Left ventricle myocardium superior (tissue), 1 donor: ENCODE measurements around the gene VSIG1. TPM values are rescaled to one million over a fixed set of nuclear protein-coding genes. Genes with fewer than 3 reads are reported as not detected.

Experiments used
- ATAC-seq: fragments of 200-7000 bp; cut with Tn5 transposase; one replicate; pipeline ENCODE4 v1.9.1; 2020; ENCODE audit warnings: mild to moderate bottlenecking, moderate library complexity
- DNase-seq: peaks from one replicate; pipeline ENCODE4 v3.0.0-alpha.2; 2020
- intact Hi-C: fragments of 100-400 bp; cut with micrococcal nuclease; formaldehyde crosslinking; loops from one replicate; pipeline ENCODE4 v1.11.0; 2022
- long read RNA-seq: library from polyadenylated mRNA; unstranded; transcript quantifications from one replicate; pipeline ENCODE4 v2.0.0, GENCODE V29; 2021
- total RNA-seq: library from RNA; stranded (reverse); fragmentation: NEBNext Ultra II Directional; extraction: Animal tissue kit (Norgen Biotek cat#: 25700); gene quantifications from one replicate; pipeline ENCODE4 v1.2.1, GENCODE V29; 2021
- donor health status: DM: no; HTN: yes; CAD: no; lungs with severe emphysema.

The VSIG1 gene
- not detected for total RNA-seq
- long read RNA-seq: 0 reads

DNA sequence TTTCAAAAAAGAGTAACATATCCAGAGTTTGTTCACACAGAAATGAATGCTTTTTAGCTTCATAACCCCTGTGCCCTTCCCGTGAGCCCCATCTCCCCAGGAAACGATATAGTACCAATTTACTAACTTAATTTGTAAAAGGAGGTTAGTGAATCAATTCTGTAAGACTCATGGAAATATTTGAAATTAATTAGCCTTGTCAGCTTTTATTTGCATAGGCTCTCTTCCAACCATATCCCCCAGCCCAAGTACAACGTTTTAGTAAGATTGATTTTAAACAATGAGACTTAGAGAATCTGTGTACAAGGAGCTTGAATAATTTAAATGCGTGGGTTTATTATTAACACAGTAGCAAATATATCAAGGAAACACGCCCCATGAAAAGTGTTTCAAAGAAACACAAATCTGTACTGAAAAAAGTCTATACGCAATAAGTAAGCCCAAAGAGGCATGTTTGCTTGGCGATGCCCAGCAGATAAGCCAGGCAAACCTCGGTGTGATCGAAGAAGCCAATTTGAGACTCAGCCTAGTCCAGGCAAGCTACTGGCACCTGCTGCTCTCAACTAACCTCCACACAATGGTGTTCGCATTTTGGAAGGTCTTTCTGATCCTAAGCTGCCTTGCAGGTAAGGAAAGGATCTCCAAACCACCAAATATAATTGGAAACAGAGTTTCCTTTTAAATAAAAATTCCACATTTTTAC, at the start of gene VSIG1:
TSS of gene VSIG1 (plus strand) at position 512 of the 703 bp plus-strand sequence. CDS start at position 578, 66 bp downstream.
- ATAC-seq (no peak), DNase-seq (no peak)
- intact Hi-C loops: no loop called here

DNA sequence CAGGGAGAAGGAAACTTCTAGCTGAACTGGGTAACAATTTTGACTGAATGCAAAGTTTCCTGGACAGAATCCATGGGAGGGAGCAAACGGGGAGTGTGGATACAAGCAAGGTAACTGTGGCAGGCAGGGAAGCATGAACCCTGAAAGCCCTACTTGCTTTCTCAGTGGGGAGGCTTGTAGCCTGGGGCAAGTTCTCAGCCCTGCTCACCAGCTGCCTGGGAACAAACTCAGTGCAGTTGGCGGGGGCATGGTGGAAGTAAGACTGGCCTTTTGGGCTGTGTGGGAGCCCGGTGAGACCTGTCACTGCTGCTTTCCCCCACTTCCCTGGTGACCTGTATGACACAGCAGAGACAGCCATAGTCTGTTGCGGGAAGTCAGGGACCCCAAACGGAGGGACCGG, 48.7 kb upstream of the VSIG1 start:
- intact Hi-C loops: no loop called here
- ATAC-seq (no peak), DNase-seq (no peak)

- intact Hi-C loops: no loop called here
- no peak for ATAC-seq
- DNase-seq: no peak
These were observed 44.1 kb upstream of the VSIG1 start for GRCh38 chrX:108000751-108001150.

- ATAC-seq (no peak), DNase-seq (no peak)
- intact Hi-C loops: no loop called here
These were observed 43.5 kb upstream of the VSIG1 start for GRCh38 chrX:108001218-108001814.

DNA sequence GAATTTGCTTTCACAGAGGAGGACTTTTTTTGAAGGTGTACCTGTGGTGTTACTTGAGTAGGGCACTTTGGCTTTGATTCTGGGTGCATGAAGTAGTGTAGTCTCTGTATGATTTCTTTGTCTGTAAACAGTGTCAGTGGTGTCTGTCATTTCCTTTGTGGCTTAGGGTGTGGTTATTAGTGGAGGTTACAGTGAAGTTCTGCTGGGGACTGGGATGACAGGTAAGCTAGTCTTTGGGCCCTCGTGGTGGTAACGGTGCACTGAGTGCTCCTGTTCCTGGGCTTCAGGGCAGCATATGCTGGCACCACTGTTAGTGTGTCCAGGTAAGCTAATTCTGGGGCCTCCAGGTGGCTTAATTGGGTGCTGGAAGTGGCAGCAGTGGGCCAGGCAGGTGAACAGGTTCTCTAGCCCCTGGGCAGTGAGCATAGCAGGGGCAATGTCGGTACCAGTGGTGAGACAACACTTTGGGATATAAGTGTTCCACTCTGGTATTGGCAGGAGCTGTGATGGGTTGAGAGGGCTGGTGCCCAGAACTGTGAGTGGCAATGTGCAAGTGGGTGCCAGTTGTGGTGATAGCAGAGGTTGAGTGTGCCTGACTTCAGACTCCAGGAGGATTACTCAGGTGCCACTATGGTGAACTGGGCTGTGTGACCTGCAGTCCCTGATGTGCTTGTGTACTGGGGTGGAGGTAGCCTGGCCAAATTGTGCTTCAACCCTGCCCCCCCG, 26.0 kb upstream of the VSIG1 start:
- ATAC-seq: peak; percentile 64

DNA sequence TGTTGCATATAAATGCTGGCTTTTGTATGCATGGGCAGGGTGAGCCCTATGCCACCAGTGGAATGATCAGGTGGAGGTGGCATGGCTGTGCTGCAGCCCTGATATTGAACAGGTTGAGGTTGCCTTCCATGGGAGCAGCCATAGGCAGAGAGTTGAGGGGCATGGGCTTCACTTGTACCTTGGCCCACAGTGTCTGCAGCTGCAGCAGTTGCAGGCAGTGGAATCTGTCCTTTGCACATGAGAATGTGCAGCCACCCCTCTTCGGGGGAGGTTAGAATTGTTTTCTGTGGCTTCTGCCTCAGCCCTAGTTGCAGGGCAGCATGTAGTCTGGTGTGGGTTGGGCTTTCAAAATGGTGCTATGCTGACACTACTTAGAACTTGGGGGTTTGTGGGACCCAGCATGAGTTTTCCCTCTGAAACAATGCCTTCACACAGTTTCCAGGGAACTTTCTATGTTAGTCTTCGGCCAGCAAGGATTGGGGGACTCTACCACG, 25.4 kb upstream of the VSIG1 start:
- ATAC-seq: no peak
- intact Hi-C loops: no loop called here
- no peak for DNase-seq

More for the DNA sequence above, 26.0 kb upstream of the VSIG1 start:
- no peak for DNase-seq
- intact Hi-C loops: no loop called here

GRCh38 chrX:108020631-108021030, 24.2 kb upstream of the VSIG1 start:
- DNase-seq (no peak), ATAC-seq (no peak)
- intact Hi-C loops: no loop called here

DNA sequence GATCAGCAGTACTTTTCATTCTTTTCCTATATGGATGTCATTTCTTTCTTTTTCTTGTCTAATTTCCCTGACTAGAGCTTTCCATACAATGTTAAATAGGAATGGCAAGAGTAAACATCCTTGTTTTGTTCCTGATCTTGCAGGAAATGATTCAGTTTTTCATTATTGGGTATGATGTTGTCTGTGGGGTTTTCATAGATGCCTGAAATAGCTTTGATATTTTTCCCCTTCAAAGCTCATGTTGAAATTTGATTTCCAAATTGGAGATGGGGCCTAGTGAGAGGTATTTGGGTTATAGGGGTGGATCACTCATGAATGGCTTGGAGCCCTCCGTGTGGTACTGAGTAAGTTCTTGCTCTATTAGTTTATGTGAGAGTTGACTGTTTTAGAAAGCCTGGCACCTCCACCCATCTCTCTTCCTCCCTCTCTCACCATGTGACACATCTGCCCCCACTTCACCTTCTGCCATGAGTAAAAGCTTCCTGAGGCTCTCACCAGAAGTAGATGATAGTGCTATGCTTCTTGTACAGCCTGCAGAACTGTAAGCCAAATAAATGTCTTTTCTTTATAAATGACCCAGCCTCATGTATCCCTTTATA, 22.3 kb upstream of the VSIG1 start:
- intact Hi-C loops: no loop called here
- ATAC-seq (no peak), DNase-seq (no peak)

DNA sequence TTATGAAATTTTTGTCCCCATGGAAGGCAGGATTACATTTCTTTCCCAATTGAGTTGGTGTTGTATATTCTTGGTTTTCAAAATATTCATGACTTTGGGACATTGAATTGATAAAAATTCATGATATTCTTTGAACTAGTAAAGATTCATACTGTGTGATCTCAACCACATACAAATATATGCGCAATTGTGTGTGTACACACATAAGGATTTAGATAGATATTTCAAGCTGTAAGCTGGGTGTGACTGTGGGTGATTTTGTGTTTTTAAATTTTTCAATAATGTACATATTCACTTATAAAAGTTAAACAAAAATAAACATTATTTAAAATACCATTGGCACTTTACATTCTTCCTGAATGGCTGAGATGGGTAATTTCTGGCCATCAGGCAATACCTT, 19.5 kb upstream of the VSIG1 start:
- intact Hi-C loops: no loop called here
- no peak for ATAC-seq
- no peak for DNase-seq

- ATAC-seq: no peak
- intact Hi-C loops: no loop called here
- DNase-seq: no peak
These were observed 18.8 kb upstream of the VSIG1 start for GRCh38 chrX:108025954-108026600.

DNA sequence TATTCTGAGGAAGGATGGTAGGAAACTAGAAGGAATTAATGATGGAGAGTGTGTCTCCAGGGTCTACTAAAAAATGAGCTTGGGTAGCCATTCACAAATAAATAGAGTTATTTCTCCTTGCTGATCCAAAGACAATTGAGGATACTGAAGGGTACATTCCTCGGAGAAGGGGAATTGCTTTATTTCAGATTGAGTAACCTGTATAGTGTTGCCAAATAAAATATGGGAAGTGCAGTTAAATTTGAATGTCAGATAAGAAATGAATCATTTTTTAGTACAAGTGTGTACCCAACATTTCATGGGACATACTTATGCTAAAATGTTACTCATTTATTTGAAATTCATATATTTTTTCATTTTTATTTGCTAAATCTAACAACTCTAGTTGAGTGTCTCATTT, 16.0 kb upstream of the VSIG1 start:
- intact Hi-C loops: no loop called here
- ATAC-seq: no peak

GRCh38 chrX:108029928-108030711, 14.7 kb upstream of the VSIG1 start:
- no peak for DNase-seq
- intact Hi-C loops: no loop called here
- no peak for ATAC-seq

More for the DNA sequence above, 16.0 kb upstream of the VSIG1 start:
- no peak for DNase-seq

DNA sequence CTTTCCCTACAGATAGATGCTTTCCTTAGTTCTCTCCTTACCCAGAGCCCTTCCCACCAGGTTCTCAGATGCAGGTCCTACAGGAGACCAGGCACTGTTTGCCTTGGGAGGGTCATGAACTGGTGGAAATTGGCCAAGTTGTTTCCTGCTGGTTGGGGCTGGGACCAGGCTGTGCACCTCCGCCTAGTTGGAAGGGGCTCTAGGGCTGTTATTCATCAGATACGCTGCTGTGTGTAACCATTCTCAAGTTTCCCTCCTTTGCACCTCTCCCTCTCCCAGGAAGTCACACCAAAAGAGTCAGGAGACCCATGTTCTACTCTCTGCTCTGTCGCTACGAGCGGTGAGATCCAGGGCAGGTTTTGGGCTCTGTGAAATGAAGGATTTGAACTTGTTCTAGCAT, 11.9 kb upstream of the VSIG1 start:
- intact Hi-C loops: no loop called here
- no peak for ATAC-seq
- no peak for DNase-seq

- intact Hi-C loops: no loop called here
- ATAC-seq: no peak
- DNase-seq: no peak
These were observed 11.0 kb upstream of the VSIG1 start for GRCh38 chrX:108033890-108034289.

DNA sequence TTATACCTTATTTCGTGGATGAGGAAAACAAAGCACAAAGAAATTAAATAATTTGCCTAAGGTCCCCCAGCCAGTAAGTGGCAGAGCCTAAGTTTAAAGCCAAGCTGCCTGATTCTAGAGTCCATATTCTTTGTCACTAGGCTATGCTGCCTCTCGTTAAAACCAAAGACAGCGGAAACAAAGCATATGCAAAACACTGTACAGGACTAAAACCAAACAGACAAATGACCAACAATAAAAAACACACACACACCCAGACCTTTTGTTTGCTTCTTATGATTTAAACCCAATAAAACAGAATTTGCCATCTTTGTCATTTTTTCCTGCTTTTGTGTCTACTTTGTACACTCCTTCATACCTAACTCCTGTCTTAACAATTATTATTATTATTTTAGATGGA, 10.1 kb upstream of the VSIG1 start:
- no peak for ATAC-seq
- intact Hi-C loops: no loop called here
- DNase-seq: no peak

DNA sequence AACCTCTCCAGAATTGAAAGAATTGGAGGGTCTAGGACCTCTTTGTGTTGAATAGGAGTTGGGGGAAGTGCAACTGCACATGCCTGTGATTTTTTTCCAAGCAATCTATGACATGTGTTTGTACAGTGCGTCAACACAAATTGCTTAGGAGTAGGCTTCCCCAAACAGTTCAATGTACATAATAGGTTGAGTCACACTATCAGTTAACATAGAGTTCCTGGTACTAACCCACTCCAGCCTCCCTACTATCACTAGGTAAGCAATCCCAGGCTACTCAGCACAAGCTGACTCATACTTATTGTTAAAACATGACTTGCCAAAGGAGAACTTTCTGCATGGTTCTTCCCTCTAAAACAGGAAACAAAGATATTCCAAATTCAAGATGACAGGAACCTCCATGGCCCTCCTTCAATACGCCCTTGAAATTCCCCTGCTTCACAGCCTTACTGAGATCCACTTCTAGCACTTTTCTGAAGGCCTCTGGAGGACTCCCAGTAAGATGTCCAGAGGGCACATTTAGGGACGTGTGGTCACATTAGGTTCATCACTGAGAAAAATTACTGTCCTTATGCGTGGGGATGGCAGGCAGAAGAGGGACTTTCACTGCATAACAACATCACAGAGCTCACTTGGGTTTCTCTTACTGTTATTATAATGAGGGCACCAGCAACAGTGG, 8.4 kb upstream of the VSIG1 start:
- intact Hi-C loops: no loop called here
- ATAC-seq: no peak

DNA sequence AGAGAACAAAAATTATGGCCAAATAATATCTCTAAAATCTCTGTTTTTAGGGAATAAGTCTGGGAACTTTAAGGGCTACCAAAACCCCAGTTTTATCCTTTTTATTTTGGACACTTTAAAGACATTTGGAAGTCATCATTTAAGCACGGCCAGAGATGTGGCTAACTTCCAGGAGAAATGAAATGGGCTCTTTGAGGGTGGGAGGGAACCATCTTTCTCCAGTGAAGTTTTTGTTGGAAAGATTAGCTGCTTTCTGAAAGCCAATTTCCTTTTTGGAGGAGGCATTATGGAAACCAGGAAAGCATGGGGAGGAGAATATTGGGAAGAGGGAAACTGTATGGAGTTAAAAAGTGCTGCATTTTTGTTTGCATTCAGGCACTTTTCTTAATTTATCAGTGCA, 4.8 kb downstream of the VSIG1 start:
- ATAC-seq: peak; percentile 19
- DNase-seq: no peak
- intact Hi-C loops: no loop called here

More for the DNA sequence above, 8.4 kb upstream of the VSIG1 start:
- DNase-seq: no peak

DNA sequence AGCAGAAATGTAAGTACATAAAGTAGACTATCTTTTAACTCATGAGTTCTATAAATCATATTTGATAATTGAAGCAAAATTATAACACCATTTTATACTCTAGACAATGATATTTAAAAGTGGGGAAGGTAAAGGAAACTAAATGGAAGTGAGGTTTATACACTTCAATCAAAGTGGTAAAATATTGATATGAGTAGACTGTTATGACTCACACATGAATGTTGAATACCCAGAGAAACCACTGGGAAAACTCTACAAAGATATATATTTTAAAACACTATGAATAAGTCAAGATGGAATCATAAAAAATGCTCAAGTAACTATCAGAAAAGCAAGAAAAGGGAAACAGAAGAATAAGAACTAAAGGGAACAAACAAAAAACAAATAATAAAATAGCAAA, 8.4 kb downstream of the VSIG1 start:
- intact Hi-C loops: no loop called here
- ATAC-seq: no peak
- no peak for DNase-seq
